GM10847 (cell line): ENCODE measurements around the gene ASB1.

Experiments
- POLR2A ChIP-seq: IDR thresholded peaks from 2 replicates; pipeline ENCODE4 v1.6.1; 2011; ENCODE audit not compliant: insufficient read length; ENCODE audit errors: extremely low read depth

ASB1 gene

GRCh38 chr2:238498691-238499295 is 72.1 kb downstream of the ASB1 start:
- no peak for TF ChIP-seq POLR2A

- no peak for TF ChIP-seq POLR2A
Measured at GRCh38 chr2:238499731-238500580, 73.2 kb downstream of the ASB1 start.

GRCh38 chr2:238501311-238501710 is 74.6 kb downstream of the ASB1 start:
- TF ChIP-seq POLR2A: no peak
